Uterus (tissue), 4 donors: ENCODE results near the gene TGIF1. TPM values are rescaled to one million over a fixed set of nuclear protein-coding genes. Genes with fewer than 3 reads are reported as not detected.

ENCODE experiments used
- DNase-seq, 2 donors: peaks; one replicate each; pipeline ENCODE4 v3.0.0-alpha.2; 2019 to 2020
- H3K27ac ChIP-seq, 2 donors: fragments of 200-600 bp; sonication (generic); 1 replicate in 1 of 2; 2 replicates in 1 of 2; pipeline ENCODE4 v1.5.1; 2016 to 2018
- H3K27me3 ChIP-seq, 2 donors: fragments of 200-600 bp; sonication (generic); one replicate each; pipeline ENCODE4 v1.5.1; 2018 to 2019; ENCODE audit warnings: control low read depth in 1 of 2
- H3K36me3 ChIP-seq, 2 donors: fragments of 200-600 bp; sonication (generic); one replicate each; pipeline ENCODE4 v1.5.1; 2019; ENCODE audit warnings: control low read depth in 1 of 2
- H3K4me1 ChIP-seq, 2 donors: fragments of 200-600 bp; sonication (generic); one replicate each; pipeline ENCODE4 v1.5.1; 2018 to 2019; ENCODE audit warnings: control low read depth in 1 of 2
- H3K4me3 ChIP-seq, 2 donors: fragments of 200-600 bp; sonication (generic); 1 replicate in 1 of 2; 2 replicates in 1 of 2; pipeline ENCODE4 v1.5.1; 2018 to 2019; ENCODE audit warnings: mild to moderate bottlenecking in 1 of 2
- H3K9me3 ChIP-seq, 2 donors: fragments of 200-600 bp; sonication (generic); one replicate each; pipeline ENCODE4 v1.5.1; 2019; ENCODE audit warnings: control low read depth in 1 of 2
- POLR2A ChIP-seq, 2 donors: fragments of 450-650 bp; IDR thresholded peaks; one replicate each; pipeline ENCODE4 v1.6.1; 2016; ENCODE audit warnings: antibody characterized with exemption in 2 of 2, mild to moderate bottlenecking in 1 of 2, moderate library complexity in 1 of 2
- intact Hi-C: fragments of 100-400 bp; cut with DNase I; formaldehyde crosslinking; loops from one replicate; pipeline ENCODE4 v1.15.1; 2023; ENCODE audit warnings: low total_unique reads
- total RNA-seq, 4 donors: library from RNA; depleted of rRNA in 3 of 4; stranded (reverse); fragments of >200 nt in 3 of 4; gene quantifications; one replicate each; pipeline versions ENCODE4 v1.1.0 to v1.2.4, GENCODE V29; 2014 to 2023
- TF ChIP-seq, protein P1 (sequence below), 4 experiments: fragments of 200-600 bp in 2 of 4; fragments of 450-650 bp in 2 of 4; sonication (generic) in 2 of 4; IDR thresholded peaks; one replicate each; pipeline ENCODE4 v1.5.1; 2016 to 2019; ENCODE audit warnings: antibody characterized with exemption in 4 of 4, mild to moderate bottlenecking in 2 of 4, moderate library complexity in 1 of 4
- donor health status: DM: yes; HTN: yes; CAD: no.

TGIF1 gene
- total RNA-seq, 4 donors from 2014 or later: 34.1 to 161 (median 87.0) TPM

DNA sequence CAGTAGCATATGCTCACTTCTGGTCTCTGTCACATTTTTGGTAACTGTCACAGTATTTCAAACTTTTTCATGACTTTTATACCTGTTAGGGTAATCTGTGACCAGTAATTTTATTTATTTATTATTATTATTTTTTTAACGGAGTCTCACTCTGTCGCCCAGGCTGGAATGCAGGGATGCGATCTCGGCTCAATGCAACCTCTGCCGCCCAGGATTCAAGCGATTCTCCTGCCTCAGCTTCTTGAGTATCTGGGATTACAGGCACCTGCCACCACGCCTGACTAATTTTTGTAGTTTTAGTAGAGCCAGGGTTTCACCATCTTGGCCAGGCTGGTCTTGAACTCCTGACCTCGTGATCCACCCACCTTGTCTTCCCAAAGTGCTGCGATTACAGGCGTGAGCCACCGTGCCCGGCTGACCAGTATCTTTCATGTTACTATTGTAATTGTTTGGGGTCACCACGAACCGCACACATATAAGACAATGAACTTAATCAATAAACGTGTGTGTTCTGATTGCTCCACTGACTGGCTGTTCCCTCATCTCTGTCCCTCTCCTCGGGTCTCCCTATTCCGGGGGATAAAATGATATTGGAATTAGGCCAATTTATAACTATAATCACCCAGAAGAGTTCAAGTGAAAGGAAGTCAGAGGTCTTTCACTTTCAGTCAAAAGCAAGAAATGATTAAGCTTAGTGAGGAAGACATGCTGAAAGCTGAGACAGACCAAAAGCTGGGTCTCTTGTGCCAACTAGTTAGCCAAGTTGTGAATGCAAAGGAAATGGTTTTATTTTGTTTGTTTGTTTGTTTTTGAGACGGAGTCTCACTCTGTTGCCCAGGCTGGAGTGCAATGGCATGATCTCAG is 22.9 kb downstream of the TGIF1 start:
- Histone ChIP-seq H3K27me3 (no peaks in the 10 kb centered on the region), H3K4me1 (no peaks in the 10 kb centered on the region), H3K27ac (no peak overlapping the region), H3K9me3 (no peaks in the 10 kb centered on the region), H3K4me3 (no peak overlapping the region), H3K36me3 (no peaks in the 10 kb centered on the region)
- no peak for DNase-seq
- intact Hi-C loops: no loop called here
- TF ChIP-seq POLR2A (IDR thresholded peaks at IDR 0.05): no peak
- TF ChIP-seq, protein P1, sequence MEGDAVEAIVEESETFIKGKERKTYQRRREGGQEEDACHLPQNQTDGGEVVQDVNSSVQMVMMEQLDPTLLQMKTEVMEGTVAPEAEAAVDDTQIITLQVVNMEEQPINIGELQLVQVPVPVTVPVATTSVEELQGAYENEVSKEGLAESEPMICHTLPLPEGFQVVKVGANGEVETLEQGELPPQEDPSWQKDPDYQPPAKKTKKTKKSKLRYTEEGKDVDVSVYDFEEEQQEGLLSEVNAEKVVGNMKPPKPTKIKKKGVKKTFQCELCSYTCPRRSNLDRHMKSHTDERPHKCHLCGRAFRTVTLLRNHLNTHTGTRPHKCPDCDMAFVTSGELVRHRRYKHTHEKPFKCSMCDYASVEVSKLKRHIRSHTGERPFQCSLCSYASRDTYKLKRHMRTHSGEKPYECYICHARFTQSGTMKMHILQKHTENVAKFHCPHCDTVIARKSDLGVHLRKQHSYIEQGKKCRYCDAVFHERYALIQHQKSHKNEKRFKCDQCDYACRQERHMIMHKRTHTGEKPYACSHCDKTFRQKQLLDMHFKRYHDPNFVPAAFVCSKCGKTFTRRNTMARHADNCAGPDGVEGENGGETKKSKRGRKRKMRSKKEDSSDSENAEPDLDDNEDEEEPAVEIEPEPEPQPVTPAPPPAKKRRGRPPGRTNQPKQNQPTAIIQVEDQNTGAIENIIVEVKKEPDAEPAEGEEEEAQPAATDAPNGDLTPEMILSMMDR (IDR thresholded peaks at IDR 0.05): no peak

DNA sequence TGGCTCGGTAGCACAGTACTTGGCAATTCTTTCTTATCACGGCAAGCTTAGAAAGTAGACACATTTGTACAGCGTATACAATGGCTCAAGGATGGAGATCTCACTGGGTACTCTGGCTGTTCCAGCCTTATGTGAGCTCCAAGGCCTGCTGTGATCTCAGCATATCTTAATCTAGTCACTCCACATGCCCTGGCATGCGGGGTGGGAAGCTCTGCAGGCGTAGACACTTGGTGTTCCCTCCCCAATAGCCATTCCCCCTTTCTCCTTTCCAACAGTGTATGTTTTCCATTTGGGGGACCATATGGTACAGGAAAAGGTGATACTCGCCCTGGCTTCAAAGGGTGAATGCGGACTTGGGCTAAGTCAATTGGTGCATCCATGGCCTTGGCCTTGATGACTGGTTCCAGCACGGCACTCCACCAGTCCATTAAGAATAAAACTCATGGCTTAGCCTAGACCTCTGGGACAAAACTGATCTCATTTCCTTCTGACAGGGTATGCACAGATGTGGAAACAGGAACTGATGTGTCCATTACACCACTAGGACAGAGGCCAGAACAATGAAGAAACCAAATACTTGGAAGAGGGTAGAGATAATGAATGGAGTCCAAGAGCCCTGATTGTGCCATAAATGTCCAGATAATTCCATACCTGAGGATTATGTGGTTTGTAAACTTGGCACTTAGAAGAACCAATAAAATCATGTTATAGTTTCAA is 28.4 kb downstream of the TGIF1 start:
- no peak for DNase-seq
- intact Hi-C loops: no loop called here
- Histone ChIP-seq H3K4me1 (no peaks in the 10 kb centered on the region), H3K4me3 (no peak overlapping the region), H3K27ac (no peak overlapping the region), H3K36me3 (no peaks in the 10 kb centered on the region), H3K9me3 (no peaks in the 10 kb centered on the region), H3K27me3 (no peaks in the 10 kb centered on the region)
- TF ChIP-seq, protein P1 (IDR thresholded peaks at IDR 0.05): no peak
- TF ChIP-seq POLR2A (IDR thresholded peaks at IDR 0.05): no peak

DNA sequence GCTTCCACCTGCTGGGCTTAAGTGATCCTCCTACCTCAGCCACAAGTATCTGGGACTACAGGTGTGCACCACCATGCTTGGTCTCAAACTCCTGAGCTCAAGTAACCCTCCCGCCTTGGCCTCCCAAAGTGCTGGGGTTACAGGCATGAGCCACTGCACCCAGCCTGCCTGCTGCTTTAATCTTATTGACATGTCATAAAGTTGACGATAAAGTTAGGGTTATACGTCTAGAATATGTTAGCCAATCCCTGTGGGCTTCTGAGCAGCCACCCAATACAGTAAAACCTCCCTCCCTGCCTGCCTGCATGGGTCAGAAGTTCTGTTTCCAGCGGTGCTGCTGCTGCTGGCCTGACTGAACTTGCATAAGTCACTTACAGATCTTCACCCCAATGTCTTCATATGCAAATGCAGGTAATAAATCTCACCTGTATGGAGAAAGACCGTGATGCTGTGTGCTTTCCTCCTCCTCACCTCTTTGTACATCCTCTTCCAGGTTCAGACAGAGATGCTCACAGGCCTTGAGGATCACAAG is 30.1 kb downstream of the TGIF1 start:
- H3K4me1 ChIP-seq: no peaks in the 10 kb centered on the region
- H3K27me3 ChIP-seq: no peaks in the 10 kb centered on the region
- no peak for TF ChIP-seq POLR2A (IDR thresholded peaks at IDR 0.05)
- TF ChIP-seq, protein P1 (IDR thresholded peaks at IDR 0.05): no peak
- no peaks in the 10 kb centered on the region for H3K9me3 ChIP-seq
- no peak overlapping the region for H3K27ac ChIP-seq
- no peaks in the 10 kb centered on the region for H3K36me3 ChIP-seq
- H3K4me3 ChIP-seq: no peak overlapping the region
- no peak for DNase-seq
- intact Hi-C loops: no loop called here

DNA sequence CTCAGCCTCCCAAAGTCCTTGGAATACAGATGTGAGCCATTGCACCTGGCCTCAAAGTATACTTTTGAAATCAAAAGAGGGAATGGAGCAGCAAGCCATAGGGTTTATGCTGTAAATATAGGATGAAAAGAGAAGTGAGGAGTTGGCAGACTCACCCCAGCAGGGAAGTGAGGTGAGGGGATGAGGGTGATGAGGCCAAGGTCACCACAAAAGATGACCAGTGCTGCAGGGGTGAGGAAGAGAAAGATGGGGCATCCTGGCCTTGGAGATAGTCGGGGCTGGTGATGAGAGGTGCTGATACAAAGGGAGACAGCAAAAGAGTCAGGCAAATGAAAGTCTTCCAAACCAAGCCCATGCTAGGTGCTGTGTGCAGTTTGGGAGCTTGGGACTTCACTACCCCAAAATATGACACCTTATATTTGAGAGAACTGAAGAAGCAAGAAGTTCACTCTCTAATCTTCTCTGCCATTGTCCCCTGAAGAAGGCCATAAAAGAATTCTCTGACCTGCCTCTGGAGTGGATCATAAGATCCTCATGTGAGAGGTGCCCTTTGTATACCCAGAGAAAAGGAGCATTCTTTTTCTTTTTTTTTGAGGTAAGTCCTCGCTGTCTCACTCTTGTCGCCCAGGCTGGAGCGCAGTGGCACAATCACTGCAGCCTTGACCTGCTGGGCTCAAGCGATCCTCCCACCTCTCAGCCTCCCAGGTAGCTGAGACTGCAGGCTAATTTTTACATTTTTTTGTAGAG is 31.0 kb downstream of the TGIF1 start:
- Histone ChIP-seq H3K27ac (no peak overlapping the region), H3K4me3 (no peak overlapping the region), H3K4me1 (no peaks in the 10 kb centered on the region), H3K27me3 (no peaks in the 10 kb centered on the region), H3K36me3 (no peaks in the 10 kb centered on the region), H3K9me3 (no peaks in the 10 kb centered on the region)
- TF ChIP-seq, protein P1 (IDR thresholded peaks at IDR 0.05): no peak
- TF ChIP-seq POLR2A (IDR thresholded peaks at IDR 0.05): no peak
- no peak for DNase-seq
- intact Hi-C loops: no loop called here
